Measurements from ENCODE around the gene PDE2A.

GRCh38 chr11:72643547-72643946, 30.7 kb downstream of the PDE2A start:
- TF ChIP-seq CTCF (IDR thresholded peaks at IDR 0.05) (no peak), POLR2A (IDR thresholded peaks at IDR 0.05) (no peak)
